Panc1 (cell line): ENCODE results near the gene CACNA1D. TPM values are rescaled to one million over a fixed set of nuclear protein-coding genes. Genes with fewer than 3 reads are reported as not detected.

Experiments
- ATAC-seq: fragments of 200-7000 bp; cut with Tn5 transposase; 2 replicates; pipeline ENCODE4 v1.9.1; 2020; ENCODE audit warnings: mild to moderate bottlenecking, moderate library complexity
- BruUV-seq: library from RNA; stranded (reverse); fragments of 400-500 nt; replicated peaks from 2 replicates; lab custom pipeline; 2021; lab: Mats Ljungman, UMichigan
- CTCF ChIA-PET: fragments of 300-600 bp; sonication (Branson Sonifier 250); formaldehyde crosslinking; loops from one replicate; lab custom pipeline; 2022; ENCODE audit warnings: antibody characterized with exemption; lab: Charles Lee
- POLR2A ChIA-PET: fragments of 300-600 bp; sonication (Branson Sonifier 250); formaldehyde crosslinking; loops from one replicate; lab custom pipeline; 2022; ENCODE audit warnings: antibody characterized with exemption; lab: Charles Lee
- DNase-seq: peaks from one replicate; pipeline ENCODE4 v3.0.0-alpha.2; 2010; ENCODE audit warnings: low read depth, low spot score
- H3K27ac ChIP-seq: 2 replicates; pipeline ENCODE4 v1.5.1; 2011; ENCODE audit warnings: mild to moderate bottlenecking, low read length, inconsistent platforms
- H3K27me3 ChIP-seq: fragments of 200-500 bp; sonication (Bioruptor generic); 2 replicates; pipeline ENCODE4 v1.6.0; 2014; ENCODE audit warnings: low read length, inconsistent platforms; ENCODE audit not compliant: control insufficient read depth, insufficient read depth
- H3K36me3 ChIP-seq: fragments of 200-500 bp; sonication (Bioruptor generic); 2 replicates; pipeline ENCODE4 v1.5.1; 2014; ENCODE audit warnings: inconsistent platforms, mild to moderate bottlenecking, low read length, moderate library complexity; ENCODE audit not compliant: control insufficient read depth, insufficient read depth
- H3K4me1 ChIP-seq: 2 replicates; pipeline ENCODE4 v1.5.1; 2011; ENCODE audit warnings: inconsistent platforms, mild to moderate bottlenecking, low read length, moderate library complexity; ENCODE audit not compliant: control insufficient read depth, insufficient read depth
- H3K4me3 ChIP-seq, 2 experiments: 2 replicates each; pipeline ENCODE4 v1.5.1; 2011 to 2012; ENCODE audit warnings: low read depth in 2 of 2, low read length in 2 of 2, mild to moderate bottlenecking in 2 of 2, inconsistent platforms in 1 of 2, moderate library complexity in 1 of 2
- H3K9me3 ChIP-seq: fragments of 200-500 bp; sonication (Bioruptor generic); 2 replicates; pipeline ENCODE4 v1.5.1; 2014; ENCODE audit warnings: low read depth, mild to moderate bottlenecking, inconsistent platforms, low read length, moderate library complexity; ENCODE audit not compliant: control insufficient read depth, insufficient read depth
- CTCF ChIP-seq: fragments of 450-650 bp; IDR thresholded peaks from 2 replicates; pipeline ENCODE4 v1.5.1; 2017; ENCODE audit warnings: mild to moderate bottlenecking
- POLR2AphosphoS5 ChIP-seq: IDR thresholded peaks from 2 replicates; pipeline ENCODE4 v1.6.1; 2012; ENCODE audit warnings: mild to moderate bottlenecking, low read depth, low read length, moderate library complexity
- REST ChIP-seq, 2 experiments: IDR thresholded peaks; 2 replicates each; pipeline ENCODE4 v1.6.1; 2011 to 2012; ENCODE audit warnings: low read depth in 2 of 2, control low read depth in 1 of 2, low read length in 1 of 2, mild to moderate bottlenecking in 1 of 2, moderate library complexity in 1 of 2; ENCODE audit not compliant: insufficient read depth in 1 of 2
- SIN3A ChIP-seq: IDR thresholded peaks from 2 replicates; pipeline ENCODE4 v1.6.1; 2012; ENCODE audit warnings: low read depth, mild to moderate bottlenecking, low read length, moderate library complexity, borderline replicate concordance; ENCODE audit not compliant: insufficient read depth
- TCF7L2 ChIP-seq: IDR thresholded peaks from 2 replicates; pipeline ENCODE4 v1.6.1; 2011; ENCODE audit warnings: mild to moderate bottlenecking, low read depth, low read length, inconsistent platforms
- in situ Hi-C: cut with HindIII; loops from 2 replicates; pipeline ENCODE4 v1.10.0; 2016; ENCODE audit warnings: low sequenced_read_pairs, low pct_unique_long_range_greater_than_20kb
- intact Hi-C: fragments of 100-400 bp; cut with micrococcal nuclease; formaldehyde crosslinking; loops from one replicate; pipeline ENCODE4 v1.10.0; 2022; ENCODE audit not compliant: unreplicated experiment
- total RNA-seq: library from RNA; stranded (reverse); gene quantifications from one replicate; pipeline ENCODE4 v1.2.1, GENCODE V29; 2021; ENCODE audit not compliant: unreplicated experiment

Gene CACNA1D
- total RNA-seq, 1 experiment from 2014 or later = 23.0 TPM

DNA sequence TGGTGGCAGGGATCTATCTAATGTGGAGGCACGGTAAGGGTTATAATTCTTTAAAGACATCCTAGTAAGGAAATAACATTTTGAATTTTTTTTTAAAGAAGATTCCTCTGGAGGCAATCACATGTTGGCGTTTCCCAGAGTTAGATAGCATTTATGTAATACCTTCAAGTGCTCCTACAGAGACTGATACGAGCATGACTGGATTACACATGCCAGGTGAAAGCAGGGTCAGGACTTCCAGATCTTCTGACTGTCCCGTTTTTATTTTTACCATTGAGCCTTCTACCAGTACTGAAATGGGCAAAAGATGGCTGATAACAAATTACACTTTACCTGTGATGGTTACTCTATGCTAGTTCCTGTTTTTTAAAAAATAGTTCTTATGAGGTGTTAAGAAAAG is 365.8 kb downstream of the CACNA1D start:
- Histone ChIP-seq H3K4me1 (no peaks in the 10 kb centered on the region), H3K9me3 (no peaks in the 10 kb centered on the region), H3K36me3 (peaks cover 8% of the 10 kb centered on the region; the same call in 1 of the 2 replicates), H3K27me3 (no peaks in the 10 kb centered on the region), H3K4me3 (no peak overlapping the region), H3K27ac (no peak overlapping the region)
- ATAC-seq (no peak), DNase-seq (no peak)
- no TSS peak for BruUV-seq
- TF ChIP-seq CTCF (no peak), POLR2AphosphoS5 (no peak), SIN3A (no peak), TCF7L2 (no peak), REST (IDR thresholded peaks at IDR 0.05; ENCODE audit: insufficient read depth in 1 of 2, low read depth in 2 of 2, low read length in 1 of 2) (no peak)
- ChIA-PET CTCF (no interaction called here), POLR2A (no interaction called here)
- in situ Hi-C loops = no loop called here
- intact Hi-C loops = no loop called here

GRCh38 chr3:53862241-53862640 is 367.8 kb downstream of the CACNA1D start:
- in situ Hi-C loops (no loop called here), intact Hi-C loops (no loop called here)
- H3K4me1 ChIP-seq = no peaks in the 10 kb centered on the region
- ChIA-PET CTCF (no interaction called here), POLR2A (no interaction called here)
- H3K9me3 ChIP-seq = no peaks in the 10 kb centered on the region
- H3K27ac ChIP-seq = no peak overlapping the region
- H3K27me3 ChIP-seq = no peaks in the 10 kb centered on the region
- H3K4me3 ChIP-seq = no peak overlapping the region
- ATAC-seq = no peak
- H3K36me3 ChIP-seq = peaks cover 8% of the 10 kb centered on the region; the same call in 1 of the 2 replicates
- no TSS peak for BruUV-seq
- no peak for DNase-seq
- TF ChIP-seq CTCF (no peak), POLR2AphosphoS5 (no peak), SIN3A (no peak), TCF7L2 (no peak), REST (IDR thresholded peaks at IDR 0.05; ENCODE audit: insufficient read depth in 1 of 2, low read depth in 2 of 2, low read length in 1 of 2) (no peak)
